HG03196 (cell line): ENCODE measurements around the gene GPR137.

Source experiments
- ATAC-seq: cut with Tn5 transposase; IDR thresholded peaks from one replicate; pipeline ENCODE4 v1.9.1; 2021; ENCODE audit not compliant: unreplicated experiment

The GPR137 gene

DNA sequence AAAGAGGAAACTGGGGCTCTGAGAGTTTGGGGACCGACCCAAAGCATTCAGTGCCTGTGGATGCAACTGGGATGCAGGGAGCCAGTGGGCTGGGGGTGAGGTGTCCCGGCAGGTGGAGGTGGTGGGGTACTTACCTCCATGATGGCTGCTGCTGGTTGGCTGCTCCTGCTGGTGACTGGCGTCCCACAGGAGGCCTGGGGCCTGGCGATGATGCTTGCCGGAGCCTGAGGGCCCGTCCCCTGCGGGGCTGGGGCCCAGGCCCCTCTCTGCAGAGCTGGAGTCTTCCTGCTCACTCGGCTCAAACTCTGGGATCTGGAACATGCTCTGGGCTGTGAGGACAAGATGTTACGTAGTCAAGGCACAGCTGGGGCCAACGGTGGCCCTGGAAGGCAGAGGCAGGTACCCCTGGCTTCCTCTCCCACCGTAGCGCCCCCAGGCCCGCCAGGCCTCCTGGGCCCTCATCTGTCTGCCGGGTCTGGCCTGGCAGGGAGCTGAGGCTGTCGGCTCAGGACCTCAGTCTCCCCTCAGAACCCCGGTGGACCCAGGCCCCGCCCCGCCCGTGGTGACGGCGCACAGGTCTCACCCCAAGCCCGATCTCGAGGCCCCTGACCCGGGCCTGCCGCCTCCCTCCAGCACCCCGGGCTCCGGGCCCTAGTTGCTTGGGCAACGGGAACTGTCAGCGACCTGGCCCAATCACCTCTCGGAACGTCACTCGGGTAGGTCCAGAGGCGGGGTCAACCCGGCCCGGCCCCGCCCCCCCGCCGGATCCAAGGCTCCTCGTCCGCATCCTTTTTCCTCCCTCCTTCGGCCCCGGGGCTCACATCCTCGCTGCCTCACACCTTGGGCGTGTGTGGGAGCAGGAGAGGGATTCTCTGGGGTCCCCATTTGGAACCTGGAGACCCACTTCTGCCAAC lies 1.3 kb upstream of the GPR137 start, which contains the start of gene BAD:
Gene BAD, minus strand, starts transcription at position 618 of the 914 bp plus-strand sequence. Its CDS starts 297 bp downstream, at position 321.
- ATAC-seq, result peak; percentile 56

- no peak for ATAC-seq
These were observed 495 bp downstream of the GPR137 start for GRCh38 chr11:64285885-64286800.

- no peak for ATAC-seq
These were observed 1.1 kb downstream of the GPR137 start for GRCh38 chr11:64286801-64287159.

DNA sequence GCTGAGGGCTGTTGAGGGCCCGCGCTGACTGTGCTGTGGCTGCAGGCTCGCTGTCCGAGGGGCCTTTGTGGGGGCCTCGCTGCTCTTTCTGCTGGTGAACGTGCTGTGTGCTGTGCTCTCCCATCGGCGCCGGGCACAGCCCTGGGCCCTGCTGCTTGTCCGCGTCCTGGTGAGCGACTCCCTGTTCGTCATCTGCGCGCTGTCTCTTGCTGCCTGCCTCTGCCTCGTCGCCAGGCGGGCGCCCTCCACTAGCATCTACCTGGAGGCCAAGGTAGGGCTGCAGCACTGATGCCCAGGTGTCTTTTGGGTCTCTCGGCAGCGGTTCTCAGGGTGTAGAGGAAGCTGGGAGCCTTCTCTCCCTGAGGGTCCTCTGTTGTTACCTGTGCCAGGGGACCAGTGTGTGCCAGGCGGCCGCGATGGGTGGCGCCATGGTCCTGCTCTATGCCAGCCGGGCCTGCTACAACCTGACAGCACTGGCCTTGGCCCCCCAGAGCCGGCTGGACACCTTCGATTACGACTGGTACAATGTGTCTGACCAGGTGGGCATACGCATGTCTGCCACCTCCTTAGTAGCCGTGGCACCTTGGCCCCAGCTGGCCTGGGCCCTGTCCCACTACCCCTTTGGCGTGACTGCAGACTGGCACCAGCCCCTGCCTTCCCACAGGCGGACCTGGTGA lies 2.2 kb downstream of the GPR137 start:
- ATAC-seq, result no peak

GRCh38 chr11:64288353-64288750 lies 2.7 kb downstream of the GPR137 start:
- no peak for ATAC-seq

- ATAC-seq, result no peak
These were observed 3.4 kb downstream of the GPR137 start for GRCh38 chr11:64289002-64289564.

DNA sequence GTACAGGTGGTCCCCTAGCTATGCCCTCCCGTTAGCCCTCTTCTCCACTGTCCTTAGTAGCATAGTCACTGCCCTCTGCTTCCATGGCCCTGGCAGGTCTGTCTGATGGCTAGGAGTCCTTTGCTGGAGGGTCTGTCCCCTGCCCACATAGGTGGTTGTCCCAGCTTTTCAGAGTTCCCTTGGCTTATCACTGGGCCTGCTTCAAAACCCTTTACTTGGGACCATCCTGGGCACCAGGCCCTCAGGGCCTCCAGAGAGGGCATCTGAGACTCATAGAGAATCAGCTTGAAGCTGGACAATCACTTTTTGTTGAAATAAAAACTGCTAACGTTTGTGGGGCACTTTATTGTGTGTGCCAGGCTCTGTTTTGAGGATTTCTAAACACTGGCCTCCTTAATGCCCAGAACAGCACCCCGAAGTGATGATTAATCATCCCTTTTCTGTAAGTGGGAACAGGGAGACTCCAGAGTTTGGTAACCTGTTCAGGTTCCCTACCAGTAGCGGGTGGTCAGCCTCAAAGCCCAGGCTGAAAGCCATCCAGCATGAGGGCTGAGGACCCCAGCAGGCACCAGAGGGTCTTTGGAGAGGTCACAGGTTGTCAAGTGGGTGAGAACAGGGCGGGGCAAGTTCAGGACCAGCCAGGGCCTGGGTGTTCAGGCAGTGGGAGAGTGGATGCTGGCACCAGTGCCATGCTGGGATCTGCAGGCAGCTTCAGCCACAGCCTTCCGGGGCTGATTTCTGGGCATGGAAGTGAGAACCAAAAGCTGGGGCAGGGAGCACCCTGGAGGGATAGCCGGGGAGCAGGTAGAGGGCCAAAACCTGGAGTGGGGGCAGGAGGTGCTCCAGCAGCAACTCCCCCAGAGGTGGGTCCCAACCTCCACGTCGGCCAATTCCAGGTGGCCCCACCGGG lies 5.0 kb downstream of the GPR137 start:
- ATAC-seq, result no peak

- ATAC-seq, result no peak
These were observed 5.7 kb downstream of the GPR137 start, which contains the start of gene KCNK4 for GRCh38 chr11:64291262-64291751. Gene KCNK4 (plus strand): TSS chr11:64291302. CDS start chr11:64293019, 1,717 bp downstream.

DNA sequence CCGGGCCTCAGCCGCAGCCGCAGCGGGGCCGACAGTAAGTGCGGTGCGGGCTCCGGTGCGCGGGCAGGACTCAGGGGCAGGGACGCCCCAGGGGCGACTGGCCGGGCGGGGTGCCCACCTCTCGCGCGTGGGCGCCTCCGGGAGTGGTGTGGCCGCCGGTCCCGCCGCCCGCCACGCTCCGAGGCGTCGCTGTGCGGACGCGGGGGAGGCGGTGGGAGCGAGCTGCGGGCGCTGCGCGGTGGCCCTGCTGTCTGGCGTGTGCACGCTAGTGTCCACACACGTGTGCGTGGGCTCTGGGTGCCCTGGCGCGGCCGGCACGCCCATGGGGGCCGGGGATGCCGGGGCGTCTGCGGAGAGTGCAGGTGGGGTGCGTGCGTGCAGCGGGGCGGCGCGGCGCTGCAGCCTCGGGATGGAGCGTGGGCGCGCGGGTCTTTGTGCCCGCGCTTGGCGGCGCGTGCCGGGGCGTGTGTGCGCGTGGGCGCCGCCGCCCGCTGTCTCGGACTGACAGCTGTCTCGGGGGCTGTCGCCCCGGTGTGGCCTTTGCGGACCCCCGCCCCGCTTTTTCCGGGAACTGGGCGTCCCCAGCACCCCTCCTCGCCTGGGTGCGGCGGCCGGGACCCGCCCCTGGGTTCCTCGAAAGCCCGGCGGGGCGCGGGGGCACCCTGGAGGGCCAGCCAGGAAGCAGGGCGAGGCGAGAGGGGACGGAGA lies 6.3 kb downstream of the GPR137 start:
- ATAC-seq, result no peak

GRCh38 chr11:64292460-64293254 lies 7.0 kb downstream of the GPR137 start:
- no peak for ATAC-seq

GRCh38 chr11:64294774-64295173 lies 9.1 kb downstream of the GPR137 start:
- no peak for ATAC-seq

GRCh38 chr11:64295760-64296159 lies 10.1 kb downstream of the GPR137 start:
- ATAC-seq, result no peak

DNA sequence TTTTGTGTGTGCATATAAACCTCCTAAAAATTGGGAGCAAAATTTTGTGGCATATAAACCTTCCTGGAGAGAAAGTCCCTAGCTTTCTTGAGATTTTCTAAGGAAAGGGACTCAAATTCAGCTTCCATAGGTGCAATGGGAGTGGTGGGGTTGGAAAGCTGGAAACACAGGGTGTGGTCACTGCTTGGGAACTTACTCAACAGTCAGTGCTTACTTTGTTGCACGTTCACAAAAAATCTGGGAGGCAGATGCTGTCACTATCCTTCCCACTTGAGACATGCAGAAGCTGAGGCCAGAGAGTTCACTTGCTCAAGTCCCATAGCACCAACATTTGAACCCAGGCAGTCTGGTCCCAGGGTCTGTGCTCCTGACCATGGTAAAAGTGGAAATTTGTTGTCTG lies 10.6 kb downstream of the GPR137 start:
- ATAC-seq, result no peak

GRCh38 chr11:64296830-64297698 lies 11.4 kb downstream of the GPR137 start:
- ATAC-seq, result no peak

- ATAC-seq, result no peak
These were observed 12.2 kb downstream of the GPR137 start for GRCh38 chr11:64297699-64298358.

GRCh38 chr11:64298966-64299846 lies 13.6 kb downstream of the GPR137 start:
- no peak for ATAC-seq
